ENCODE data around the gene RTKN2. TPM values are rescaled to one million over a fixed set of nuclear protein-coding genes. Genes with fewer than 3 reads are reported as not detected.

Gene RTKN2
- total and polyA plus RNA-seq, 2 of the 4 experiments (the other 2 are of a cell fraction): 0.75 to 0.90 TPM

DNA sequence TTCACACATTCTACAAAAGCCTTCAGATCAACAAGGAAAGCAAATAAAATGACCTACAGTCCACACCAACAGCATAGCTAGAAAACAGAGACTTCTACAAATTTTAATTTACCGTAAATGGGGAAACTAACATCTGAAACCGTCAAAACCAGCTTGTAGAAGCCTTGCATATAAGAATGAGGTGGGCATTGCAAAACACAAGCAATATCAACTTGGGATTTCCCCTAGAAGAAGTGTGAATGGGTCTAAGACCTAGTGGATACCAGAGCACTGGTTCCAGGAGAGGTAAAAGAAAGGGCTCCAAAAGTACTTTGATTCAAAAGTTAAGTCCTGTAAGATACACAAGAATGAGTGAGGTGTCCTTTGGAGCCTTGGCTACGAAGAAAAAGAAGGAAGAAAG is 18.7 kb downstream of the RTKN2 start:
- Histone ChIP-seq H3K4me1 (ENCODE audit: control insufficient read depth, insufficient read depth, low read length) (peaks cover 2% of the 10 kb centered on the region; the same call in 1 of the 2 replicates), H3K56ac (ENCODE audit: extremely low read depth, insufficient read depth, low read length) (no peak overlapping the region), H2BK20ac (ENCODE audit: low read depth, low read length) (no peak overlapping the region), H3K4ac (ENCODE audit: low read depth, low read length) (no peak overlapping the region), H2BK5ac (ENCODE audit: low read depth, low read length, poor library complexity, severe bottlenecking) (no peak overlapping the region), H2BK15ac (ENCODE audit: low read depth, low read length) (no peak overlapping the region), H2BK120ac (ENCODE audit: low read depth, low read length) (no peak overlapping the region), H3K79me1 (ENCODE audit: low read depth in 1 of 2, low read length in 2 of 2) (peaks cover 6 to 14% of the 10 kb centered on the region in 2 experiments), H2AK5ac (ENCODE audit: low read depth, low read length) (no peak overlapping the region), H3K4me2 (ENCODE audit: low read depth, low read length) (no peak overlapping the region), H3K27me3 (ENCODE audit: control insufficient read depth, insufficient read depth, low read length) (no peaks in the 10 kb centered on the region), H3K27ac (ENCODE audit: insufficient read depth, low read length) (no peak overlapping the region), H3K36me3 (ENCODE audit: control insufficient read depth, insufficient read depth, low read length) (no peaks in the 10 kb centered on the region), H3K9me3 (ENCODE audit: control insufficient read depth, insufficient read depth, low read length) (no peaks in the 10 kb centered on the region), H4K5ac (ENCODE audit: low read depth, low read length) (no peak overlapping the region), H2AK9ac (replicated peaks; ENCODE audit: low read depth, low read length, poor library complexity) (no peak overlapping the region), H3K14ac (replicated peaks; ENCODE audit: low read depth, low read length) (peak overlapping the region; percentile 20; the same call in 1 of the 2 replicates), H3K18ac (ENCODE audit: low read depth, low read length) (peak overlapping the region; percentile 4; the same call in 1 of the 2 replicates), H3K23ac (ENCODE audit: low read depth, low read length) (no peak overlapping the region), H4K91ac (ENCODE audit: insufficient read depth, low read depth, low read length) (no peak overlapping the region), H3K9me1 (ENCODE audit: insufficient read depth, low read length) (peaks cover 4% of the 10 kb centered on the region; the same call in 1 of the 2 replicates), H4K20me1 (ENCODE audit: insufficient read depth, low read length) (no peaks in the 10 kb centered on the region), H2AFZ (replicated peaks; ENCODE audit: low read length, poor library complexity) (no peak overlapping the region), H3K4me3 (ENCODE audit: insufficient read depth, low read depth, low read length) (no peak overlapping the region), H3K9ac (ENCODE audit: low read depth, low read length) (no peak overlapping the region), H4K8ac (ENCODE audit: low read depth in 2 of 2, low read length in 2 of 2) (no peak overlapping the region)
- CTCF ChIA-PET: no interaction called here
- dilution Hi-C loops (cut with HindIII; ENCODE audit: low sequenced_read_pairs, unreplicated experiment) (no loop called here), in situ Hi-C loops (cut with MboI; ENCODE audit: low sequenced_read_pairs) (loop anchor here (25.0 kb wide), 3 partner anchors 562 to 1438 kb away; partner anchors contain the start of genes ADO, EGR2 and RHOBTB1), intact Hi-C loops (cut with micrococcal nuclease) (loop anchor here (10.0 kb wide), 1 partner anchor 505 kb away; no protein-coding TSS in a partner anchor)
- no CpG with 5 or more reads among the region's 3 CpGs for WGBS, 2 experiments (ENCODE audit: extremely low coverage in 2 of 2, insufficient read length in 1 of 2)
- no peak for ATAC-seq (ENCODE audit: low read depth)
- no peak for TF ChIP-seq BHLHE40 (IDR thresholded peaks at IDR 0.05; ENCODE audit: low read depth, low read length)
- TF ChIP-seq SMC3 (IDR thresholded peaks at IDR 0.05; ENCODE audit: low read depth, low read length): no peak
- TF ChIP-seq, protein P1, sequence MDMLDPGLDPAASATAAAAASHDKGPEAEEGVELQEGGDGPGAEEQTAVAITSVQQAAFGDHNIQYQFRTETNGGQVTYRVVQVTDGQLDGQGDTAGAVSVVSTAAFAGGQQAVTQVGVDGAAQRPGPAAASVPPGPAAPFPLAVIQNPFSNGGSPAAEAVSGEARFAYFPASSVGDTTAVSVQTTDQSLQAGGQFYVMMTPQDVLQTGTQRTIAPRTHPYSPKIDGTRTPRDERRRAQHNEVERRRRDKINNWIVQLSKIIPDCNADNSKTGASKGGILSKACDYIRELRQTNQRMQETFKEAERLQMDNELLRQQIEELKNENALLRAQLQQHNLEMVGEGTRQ (IDR thresholded peaks at IDR 0.05; ENCODE audit: low read depth, low read length): no peak
- TF ChIP-seq, protein P2, sequence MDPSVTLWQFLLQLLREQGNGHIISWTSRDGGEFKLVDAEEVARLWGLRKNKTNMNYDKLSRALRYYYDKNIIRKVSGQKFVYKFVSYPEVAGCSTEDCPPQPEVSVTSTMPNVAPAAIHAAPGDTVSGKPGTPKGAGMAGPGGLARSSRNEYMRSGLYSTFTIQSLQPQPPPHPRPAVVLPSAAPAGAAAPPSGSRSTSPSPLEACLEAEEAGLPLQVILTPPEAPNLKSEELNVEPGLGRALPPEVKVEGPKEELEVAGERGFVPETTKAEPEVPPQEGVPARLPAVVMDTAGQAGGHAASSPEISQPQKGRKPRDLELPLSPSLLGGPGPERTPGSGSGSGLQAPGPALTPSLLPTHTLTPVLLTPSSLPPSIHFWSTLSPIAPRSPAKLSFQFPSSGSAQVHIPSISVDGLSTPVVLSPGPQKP (IDR thresholded peaks at IDR 0.05; ENCODE audit: borderline replicate concordance, low read depth, low read length): no peak
- no peak for TF ChIP-seq FOS (IDR thresholded peaks at IDR 0.05; ENCODE audit: low read depth, low read length)
- POLR2A ChIA-PET (ENCODE audit: unreplicated experiment): no interaction called here
- DNase-seq: no peak
- no TSS peak for BruUV-seq (replicated peaks)

Data from IMR-90 (cell line).